HG02973 (cell line): Measurements from ENCODE around the gene CSF2RB.

Experiments used
- ATAC-seq: cut with Tn5 transposase; IDR thresholded peaks from one replicate; pipeline ENCODE4 v1.9.1; 2021; ENCODE audit warnings: moderate library complexity; ENCODE audit not compliant: unreplicated experiment

The CSF2RB gene

GRCh38 chr22:36887162-36887561, 26.3 kb upstream of the CSF2RB start:
- no peak for ATAC-seq

- no peak for ATAC-seq
Measured at GRCh38 chr22:36891646-36892045, 21.8 kb upstream of the CSF2RB start.

- ATAC-seq: no peak
Measured at GRCh38 chr22:36892292-36892691, 21.1 kb upstream of the CSF2RB start.

GRCh38 chr22:36893262-36893661, 20.2 kb upstream of the CSF2RB start:
- ATAC-seq: no peak

GRCh38 chr22:36894266-36894665, 19.2 kb upstream of the CSF2RB start:
- ATAC-seq: no peak

- ATAC-seq: no peak
Measured at GRCh38 chr22:36897611-36898010, 15.8 kb upstream of the CSF2RB start.

GRCh38 chr22:36898690-36899089, 14.7 kb upstream of the CSF2RB start:
- no peak for ATAC-seq

- no peak for ATAC-seq
Measured at GRCh38 chr22:36899498-36899897, 13.9 kb upstream of the CSF2RB start.

- ATAC-seq: no peak
Measured at GRCh38 chr22:36900225-36900624, 13.2 kb upstream of the CSF2RB start.

- no peak for ATAC-seq
Measured at GRCh38 chr22:36900880-36901279, 12.5 kb upstream of the CSF2RB start.

GRCh38 chr22:36901411-36902142, 11.9 kb upstream of the CSF2RB start:
- no peak for ATAC-seq

- no peak for ATAC-seq
Measured at GRCh38 chr22:36902143-36902926, 11.1 kb upstream of the CSF2RB start.

- ATAC-seq: no peak
Measured at GRCh38 chr22:36904260-36904880, 9.1 kb upstream of the CSF2RB start.

- no peak for ATAC-seq
Measured at GRCh38 chr22:36907253-36908195, 5.9 kb upstream of the CSF2RB start.

- no peak for ATAC-seq
Measured at GRCh38 chr22:36910461-36910860, 3.0 kb upstream of the CSF2RB start.

GRCh38 chr22:36911887-36912661, 1.4 kb upstream of the CSF2RB start:
- no peak for ATAC-seq

- ATAC-seq: no peak
Measured at GRCh38 chr22:36912694-36913426, 568 bp upstream of the CSF2RB start.

GRCh38 chr22:36914390-36914752, 943 bp downstream of the CSF2RB start:
- ATAC-seq: no peak

- no peak for ATAC-seq
Measured at GRCh38 chr22:36916034-36916433, 2.6 kb downstream of the CSF2RB start.
